ENCODE results near the gene ATF4.

The ATF4 gene

DNA sequence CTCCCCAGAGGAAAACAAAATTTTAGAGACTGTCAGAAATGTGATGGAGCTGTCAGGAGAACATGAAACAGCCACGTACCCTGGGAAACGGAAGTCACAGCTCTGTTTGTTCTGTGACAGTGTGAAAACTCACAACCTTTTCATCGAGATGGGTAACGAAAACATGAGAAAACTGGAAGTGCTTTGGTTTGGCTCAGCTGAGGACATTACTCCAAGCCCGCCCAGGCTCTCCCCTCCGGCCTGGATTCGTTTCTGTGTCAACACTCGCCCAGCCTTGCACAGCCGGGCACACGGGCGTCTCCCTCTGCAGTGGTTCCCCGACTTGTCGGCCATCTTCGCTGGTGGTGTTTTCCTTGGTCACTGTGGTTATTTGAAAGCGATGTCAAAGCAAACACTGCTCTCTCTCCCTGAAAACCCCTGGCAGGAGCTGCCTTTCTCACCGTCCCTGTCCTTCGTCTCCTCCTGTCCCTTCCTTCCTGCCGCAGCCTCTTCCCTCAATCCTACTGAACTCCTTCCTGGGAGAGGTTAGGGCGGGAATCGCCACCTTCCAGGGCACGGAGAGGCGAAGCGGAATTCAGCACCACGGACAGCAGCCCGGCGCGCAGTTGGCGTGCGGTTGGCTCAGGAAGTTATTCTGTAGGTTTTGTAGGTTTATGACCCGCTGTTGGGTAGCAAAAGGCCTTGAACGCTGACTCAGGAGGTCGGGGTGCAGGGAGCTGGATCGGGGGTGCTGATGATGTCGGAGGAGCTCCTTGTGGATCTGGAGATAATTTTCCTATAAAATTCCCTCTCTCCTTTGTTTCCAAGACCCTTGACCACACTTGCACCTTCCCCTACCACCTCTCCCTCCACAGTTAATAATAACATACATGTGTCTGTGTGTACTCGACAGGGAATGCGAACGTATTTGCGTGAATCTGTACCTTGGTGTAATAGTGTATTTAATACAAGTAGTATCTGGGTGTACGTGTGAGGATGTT is 25.3 kb downstream of the ATF4 start:
- DNase-seq (peak; percentile 56 to 59), ATAC-seq (peak; percentile 74)
- H3K9me3 Mint-ChIP-seq = no peaks in the 10 kb centered on the region
- peaks cover 26% of the 10 kb centered on the region for H3K4me1 Mint-ChIP-seq
- H3K27ac Mint-ChIP-seq = peak overlapping the region in 1 of 2 donors; percentile 68
- peak overlapping the region; percentile 68 to 82 for H3K4me3 Mint-ChIP-seq
- H3K27me3 Mint-ChIP-seq = peaks cover 62% of the 10 kb centered on the region

DNA sequence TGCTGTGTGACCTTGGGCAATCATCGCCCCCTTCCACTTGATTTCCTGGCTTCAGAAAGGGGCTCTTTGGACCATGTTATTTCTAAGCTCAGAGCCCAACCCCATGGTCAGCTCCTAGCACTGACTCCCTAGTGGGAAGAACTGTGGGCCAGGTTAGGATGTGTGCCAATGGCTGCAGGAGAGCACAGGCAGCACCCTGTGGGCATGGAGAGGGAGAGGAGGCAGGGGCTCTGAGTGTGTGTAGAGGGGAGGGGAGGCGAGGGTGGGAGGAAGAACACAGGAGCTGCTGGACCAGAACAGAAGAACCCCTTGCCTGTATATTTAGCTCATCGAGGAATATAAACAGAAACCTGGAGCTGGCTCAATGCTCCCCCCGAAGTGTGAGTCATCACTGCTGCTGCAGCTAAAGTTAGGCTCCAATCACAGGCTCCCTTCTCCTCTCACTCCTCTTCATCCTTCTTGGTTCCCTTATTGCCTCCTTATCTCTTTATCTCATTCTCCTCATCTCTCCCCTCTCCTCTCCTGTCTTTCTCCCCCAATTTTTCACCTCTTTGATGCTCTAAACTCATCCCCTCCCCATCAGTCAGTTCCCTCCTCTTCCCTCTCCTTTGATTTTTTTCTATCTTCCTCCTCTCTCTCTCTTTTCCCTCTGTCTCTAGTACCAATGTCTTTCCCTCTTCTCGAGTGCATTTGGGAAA is 26.7 kb downstream of the ATF4 start:
- Mint-ChIP-seq H3K27ac (no peak overlapping the region), H3K27me3 (peaks cover 76% of the 10 kb centered on the region), H3K4me3 (no peak overlapping the region), H3K9me3 (no peaks in the 10 kb centered on the region), H3K4me1 (peaks cover 26% of the 10 kb centered on the region)
- no peak for ATAC-seq
- DNase-seq = no peak

DNA sequence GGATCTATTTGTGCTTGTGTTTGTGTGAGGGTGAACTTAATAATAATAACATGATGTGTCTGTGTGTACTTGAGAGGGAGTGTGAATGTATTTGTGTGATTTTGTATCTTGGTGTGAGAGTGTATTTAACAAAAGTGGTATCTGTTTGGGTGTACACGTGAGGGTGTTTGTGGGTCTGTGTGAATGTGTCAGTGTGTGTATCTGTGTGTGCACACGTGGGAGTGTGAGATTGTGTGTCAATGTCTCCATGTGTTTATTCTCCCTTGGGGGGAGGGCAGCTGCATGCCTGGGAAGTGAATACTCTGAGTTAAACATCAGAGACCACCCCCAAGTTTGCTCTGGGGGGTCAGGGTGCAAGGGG is 27.2 kb downstream of the ATF4 start:
- DNase-seq = no peak
- H3K27me3 Mint-ChIP-seq = peaks cover 80% of the 10 kb centered on the region

DNA sequence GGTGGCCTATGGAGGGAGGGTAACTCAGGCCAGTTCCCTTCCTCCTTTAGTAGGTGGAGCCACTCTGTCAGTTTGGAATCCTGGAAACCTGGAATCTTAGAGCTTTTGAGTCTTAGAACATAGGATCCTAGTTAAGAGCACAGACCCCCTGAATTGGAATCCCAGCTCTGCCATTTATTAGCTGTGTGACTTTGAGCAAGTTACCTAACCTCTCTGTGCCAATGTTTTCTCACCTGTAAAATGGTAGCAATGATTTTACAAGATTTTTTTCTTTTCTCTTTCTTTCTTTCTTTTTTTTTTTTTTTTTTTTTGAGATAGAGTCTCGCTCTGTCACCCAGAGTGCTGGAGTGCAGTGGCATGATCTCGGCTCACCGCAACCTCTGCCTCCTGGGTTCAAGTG is 33.1 kb downstream of the ATF4 start:
- ATAC-seq (no peak), DNase-seq (no peak)
- H3K27ac Mint-ChIP-seq = no peak overlapping the region
- no peaks in the 10 kb centered on the region for H3K9me3 Mint-ChIP-seq
- no peak overlapping the region for H3K4me3 Mint-ChIP-seq
- peaks cover 8% of the 10 kb centered on the region for H3K4me1 Mint-ChIP-seq
- H3K27me3 Mint-ChIP-seq = peaks cover 80% of the 10 kb centered on the region

More for the DNA sequence above, 27.2 kb downstream of the ATF4 start:
- peaks cover 26% of the 10 kb centered on the region for H3K4me1 Mint-ChIP-seq
- no peaks in the 10 kb centered on the region for H3K9me3 Mint-ChIP-seq
- no peak overlapping the region for H3K27ac Mint-ChIP-seq
- ATAC-seq = no peak
- no peak overlapping the region for H3K4me3 Mint-ChIP-seq

DNA sequence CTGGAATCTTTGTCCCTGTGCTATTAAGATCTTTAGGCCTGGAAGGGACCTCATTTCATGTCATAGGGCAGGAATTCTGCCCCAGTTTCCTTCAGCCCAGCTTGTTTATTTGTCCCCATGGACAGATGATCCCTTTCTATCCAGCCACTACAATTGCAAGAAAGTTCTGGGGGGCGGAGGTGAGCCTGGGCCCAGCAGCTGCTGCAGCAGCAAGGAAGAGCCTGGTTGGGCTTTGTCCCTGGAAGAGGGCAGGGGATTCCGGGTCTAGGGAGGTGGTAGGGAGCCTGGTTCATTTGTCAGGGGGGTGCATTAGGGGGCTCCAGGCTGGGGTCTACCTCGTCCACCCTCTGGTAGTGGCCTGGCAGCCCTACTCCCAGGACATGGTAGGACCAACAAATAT is 33.8 kb downstream of the ATF4 start:
- no peaks in the 10 kb centered on the region for H3K9me3 Mint-ChIP-seq
- H3K27ac Mint-ChIP-seq = no peak overlapping the region
- DNase-seq = no peak
- peaks cover 86% of the 10 kb centered on the region for H3K27me3 Mint-ChIP-seq
- peaks cover 8% of the 10 kb centered on the region for H3K4me1 Mint-ChIP-seq
- no peak for ATAC-seq
- no peak overlapping the region for H3K4me3 Mint-ChIP-seq

DNA sequence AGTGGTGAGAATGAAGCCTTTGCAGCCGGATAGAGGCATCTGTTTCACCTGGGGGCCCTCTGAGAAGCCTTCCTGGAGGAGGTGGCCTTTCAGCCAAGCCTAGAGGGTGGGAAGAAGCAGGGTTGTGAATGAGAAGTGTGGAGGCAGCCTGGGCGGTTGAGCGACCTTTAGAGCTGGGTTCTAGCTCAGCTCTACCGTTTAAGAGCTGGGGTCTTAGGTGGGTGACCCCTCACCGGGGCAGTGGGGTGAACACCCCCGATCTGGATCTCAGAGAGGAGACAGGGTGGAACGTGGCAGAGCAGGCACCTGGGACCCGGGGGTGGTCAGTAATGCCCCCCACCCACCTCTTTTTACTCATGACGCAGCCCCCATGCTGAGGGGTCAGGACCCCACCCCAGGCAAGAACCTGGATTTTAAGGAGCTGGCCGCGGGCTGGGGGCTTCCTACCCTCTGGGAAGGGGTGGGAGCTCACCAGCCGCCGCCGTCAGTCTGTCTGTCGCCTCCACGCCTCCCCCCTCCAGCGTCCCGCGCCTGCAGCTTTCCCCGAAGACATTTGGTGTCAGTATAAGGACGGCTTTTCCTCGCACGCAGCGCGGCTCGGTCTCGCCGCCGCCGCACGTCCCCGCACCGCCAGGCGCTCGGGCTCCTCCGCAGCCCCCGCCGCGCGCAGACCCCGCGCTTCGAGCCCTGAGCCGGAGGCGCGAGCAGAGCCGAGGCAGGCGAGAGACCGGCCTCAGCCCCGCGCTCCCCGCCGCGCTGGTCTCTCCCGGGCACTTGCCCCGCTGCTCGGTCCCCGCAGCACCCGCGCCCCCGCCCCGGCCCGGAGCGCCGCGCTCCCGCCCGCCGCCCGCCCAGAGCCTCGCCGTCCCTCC is 36.8 kb downstream of the ATF4 start:
- peaks cover 8% of the 10 kb centered on the region for H3K4me1 Mint-ChIP-seq
- ATAC-seq (peak; percentile 71), DNase-seq (peak; percentile 30 to 31)
- peaks cover 70% of the 10 kb centered on the region for H3K27me3 Mint-ChIP-seq
- peak overlapping the region; percentile 43 to 61 for H3K4me3 Mint-ChIP-seq
- H3K9me3 Mint-ChIP-seq = no peaks in the 10 kb centered on the region
- no peak overlapping the region for H3K27ac Mint-ChIP-seq

DNA sequence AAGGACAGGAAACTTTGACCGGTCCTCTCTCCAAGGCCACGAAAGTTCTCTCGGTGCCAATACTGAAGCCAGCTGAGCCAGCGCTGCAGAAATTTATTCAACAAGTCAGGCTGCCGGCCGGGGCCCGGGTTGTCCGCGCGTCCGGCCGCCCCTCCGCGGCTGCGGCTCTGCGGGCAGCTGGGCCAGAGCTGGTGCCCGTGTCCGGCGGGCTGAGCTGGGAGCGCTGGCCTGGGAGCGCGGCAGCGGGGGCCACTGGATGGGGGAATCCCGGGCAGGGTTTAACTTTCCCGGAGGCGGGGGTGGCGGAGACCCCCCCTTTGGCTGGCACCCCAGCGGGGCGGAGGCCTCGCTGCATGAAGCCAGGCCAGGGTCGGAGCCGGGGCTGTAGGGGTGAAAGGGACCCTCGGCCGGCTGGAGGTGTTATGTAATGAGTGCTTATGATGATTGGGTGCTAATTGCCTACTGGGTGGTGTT is 37.9 kb downstream of the ATF4 start:
- H3K4me3 Mint-ChIP-seq = peak overlapping the region; percentile 66 to 72
- peaks cover 60% of the 10 kb centered on the region for H3K27me3 Mint-ChIP-seq
- no peak for DNase-seq
- no peak for ATAC-seq
- peak overlapping the region in 1 of 2 donors; percentile 32 for H3K27ac Mint-ChIP-seq
- H3K9me3 Mint-ChIP-seq = no peaks in the 10 kb centered on the region
- peaks cover 8% of the 10 kb centered on the region for H3K4me1 Mint-ChIP-seq

DNA sequence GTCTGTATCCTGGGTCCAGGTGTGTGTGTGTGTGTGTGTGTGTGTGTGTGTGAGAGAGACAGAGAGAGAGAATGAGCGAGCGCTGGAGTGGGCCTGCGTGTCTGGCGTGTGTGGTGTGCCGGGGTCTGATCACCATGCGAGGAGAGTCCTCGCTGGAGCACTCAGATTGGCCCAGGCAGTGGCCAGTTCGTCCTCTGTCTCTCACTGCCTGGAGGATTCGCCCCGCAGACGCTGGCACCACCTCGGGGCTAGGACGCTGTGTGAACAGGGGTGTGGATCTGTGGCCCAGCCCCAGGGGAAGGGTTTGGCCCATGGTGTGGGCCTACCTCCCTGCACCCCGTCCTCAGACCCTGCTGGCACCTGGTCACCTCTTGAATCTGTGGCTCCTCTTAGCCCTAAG is 38.6 kb downstream of the ATF4 start:
- DNase-seq = no peak
- Mint-ChIP-seq H3K4me1 (peaks cover 8% of the 10 kb centered on the region), H3K27ac (no peak overlapping the region), H3K27me3 (peaks cover 59% of the 10 kb centered on the region), H3K9me3 (no peaks in the 10 kb centered on the region), H3K4me3 (no peak overlapping the region)
- ATAC-seq = no peak

DNA sequence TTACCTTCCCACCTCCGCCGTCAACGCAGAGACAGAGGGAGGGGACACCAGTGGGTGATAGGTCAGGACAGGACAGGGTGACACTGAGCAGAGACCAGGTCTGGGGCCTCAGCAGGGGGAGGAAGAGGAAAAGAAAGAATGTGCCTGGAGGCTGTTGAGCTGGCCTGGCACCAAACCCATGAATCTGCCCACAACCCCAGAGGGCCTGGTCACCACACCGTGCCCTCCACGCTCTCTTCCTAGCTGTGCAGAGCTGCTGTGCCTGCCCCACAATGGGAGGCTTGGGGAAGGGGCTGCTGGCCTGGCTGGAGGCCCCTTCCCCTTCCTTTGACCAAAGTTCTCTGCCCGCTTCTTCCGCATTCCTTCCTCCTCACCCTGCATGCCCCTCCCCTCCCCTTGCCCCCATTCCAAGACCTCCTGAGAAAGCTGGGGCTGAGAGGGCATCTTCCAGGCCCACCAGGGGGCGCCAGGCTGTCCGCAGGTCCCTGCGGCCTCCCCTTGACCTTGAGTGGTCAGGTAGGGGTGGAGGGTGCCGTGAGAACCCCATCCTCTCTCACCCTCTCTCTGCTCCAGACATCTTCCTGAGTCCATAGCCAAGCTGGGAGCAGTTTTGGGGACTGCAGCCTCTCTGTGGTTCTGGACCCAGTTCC is 39.2 kb downstream of the ATF4 start:
- Mint-ChIP-seq H3K4me3 (no peak overlapping the region), H3K9me3 (no peaks in the 10 kb centered on the region), H3K27me3 (peaks cover 55% of the 10 kb centered on the region), H3K27ac (no peak overlapping the region), H3K4me1 (peaks cover 8% of the 10 kb centered on the region)
- ATAC-seq (no peak), DNase-seq (no peak)

DNA sequence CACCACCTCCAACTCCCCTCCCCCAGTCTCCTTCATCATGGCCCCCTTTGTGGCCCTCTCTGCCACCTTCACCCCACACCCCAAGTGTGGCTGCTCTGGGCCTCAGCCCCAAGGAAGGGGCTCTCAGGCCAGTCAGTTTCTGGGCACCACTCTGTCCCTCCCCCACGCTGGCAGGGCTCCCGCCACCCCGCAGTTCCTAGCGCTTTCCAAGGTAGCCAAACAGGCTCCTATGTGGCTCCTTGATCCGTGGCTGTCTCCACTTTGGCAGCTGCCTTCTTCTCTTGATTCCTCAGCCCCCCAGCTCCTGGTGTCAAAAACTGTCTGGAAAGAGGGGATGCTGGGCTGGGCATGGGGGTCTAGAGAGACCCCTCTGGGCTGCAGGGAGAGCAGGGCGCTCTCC is 39.8 kb downstream of the ATF4 start:
- peaks cover 8% of the 10 kb centered on the region for H3K4me1 Mint-ChIP-seq
- H3K27ac Mint-ChIP-seq = no peak overlapping the region
- peaks cover 0 to 1% of the 10 kb centered on the region in 2 donors for H3K9me3 Mint-ChIP-seq
- H3K27me3 Mint-ChIP-seq = peaks cover 49% of the 10 kb centered on the region
- H3K4me3 Mint-ChIP-seq = no peak overlapping the region
- ATAC-seq (no peak), DNase-seq (no peak)

DNA sequence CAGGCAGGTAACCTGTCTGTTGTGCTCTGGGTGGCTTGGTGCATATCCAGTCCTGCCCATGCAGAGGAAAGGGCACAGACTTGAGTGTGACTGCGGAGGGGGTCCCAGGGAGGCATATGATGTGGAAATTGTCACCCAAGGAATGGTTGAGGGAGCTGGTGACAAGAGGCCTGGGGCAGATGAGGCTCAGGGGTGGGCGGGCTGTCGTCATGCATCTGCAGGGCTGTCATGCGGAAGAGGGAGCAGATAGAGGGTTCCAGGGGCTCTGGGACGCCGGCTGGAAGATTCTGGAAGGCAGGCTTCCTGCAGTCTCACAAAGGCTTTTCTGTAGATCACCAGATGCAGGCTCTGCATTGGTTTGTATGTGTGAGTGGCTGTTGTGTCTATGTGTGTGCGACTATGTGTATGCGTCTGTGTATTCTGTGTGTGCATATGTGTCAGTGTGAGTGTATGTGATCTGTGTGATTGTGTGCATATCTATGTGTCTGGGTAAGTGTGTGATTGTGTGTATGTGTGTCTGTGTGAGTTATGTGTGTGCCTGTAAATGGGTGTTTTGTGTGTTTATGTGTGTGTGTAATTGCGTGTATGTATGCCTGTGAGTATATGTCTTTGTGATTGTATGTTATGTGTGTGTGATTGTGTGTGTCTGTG is 42.6 kb downstream of the ATF4 start:
- no peak overlapping the region for H3K4me3 Mint-ChIP-seq
- no peak overlapping the region for H3K27ac Mint-ChIP-seq
- peaks cover 14% of the 10 kb centered on the region for H3K4me1 Mint-ChIP-seq
- ATAC-seq = no peak
- DNase-seq = no peak
- peaks cover 9 to 12% of the 10 kb centered on the region in 2 donors for H3K9me3 Mint-ChIP-seq
- H3K27me3 Mint-ChIP-seq = peaks cover 24% of the 10 kb centered on the region

DNA sequence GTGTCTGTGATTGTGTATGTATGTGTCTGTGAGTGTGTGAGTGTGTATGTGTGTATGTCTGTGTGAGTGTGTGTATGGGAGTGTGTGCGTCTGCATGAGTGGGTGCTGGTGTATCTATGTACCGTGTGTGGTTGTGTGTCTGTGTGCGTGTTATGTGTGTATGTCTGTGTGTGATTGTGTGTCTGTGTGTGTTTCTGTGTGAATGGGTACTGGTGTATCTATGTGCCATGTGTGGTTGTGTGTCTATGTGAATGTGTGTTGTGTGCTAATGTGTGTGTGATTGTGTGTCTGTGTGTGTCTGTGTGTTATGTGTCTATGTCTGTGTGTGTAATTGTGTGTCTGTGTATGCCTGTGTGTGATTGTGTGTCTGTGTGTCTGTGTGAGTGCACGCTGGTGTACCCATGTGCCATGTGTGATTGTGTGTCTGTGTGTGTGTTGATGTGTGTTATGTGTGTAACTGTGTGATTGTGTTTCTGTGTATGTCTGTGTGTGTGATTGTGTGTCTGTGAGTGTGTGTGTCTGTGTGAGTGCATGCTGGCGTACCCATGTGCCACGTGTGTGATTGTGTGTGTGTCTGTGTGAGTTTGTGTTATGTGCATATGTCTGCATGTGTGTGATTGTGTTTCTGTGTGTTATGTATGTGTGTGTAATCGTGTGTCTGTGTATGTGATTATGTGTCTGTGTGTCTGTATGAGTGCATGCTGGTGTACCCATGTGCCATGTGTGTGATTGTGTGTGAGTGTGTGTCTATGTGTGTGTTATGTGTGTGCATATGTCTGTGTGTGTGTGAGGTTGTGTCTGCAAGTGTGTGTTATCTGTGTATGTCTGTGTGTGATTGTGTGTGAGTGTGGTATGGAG is 43.4 kb downstream of the ATF4 start:
- DNase-seq (no peak), ATAC-seq (no peak)
- no peak overlapping the region for H3K27ac Mint-ChIP-seq
- H3K27me3 Mint-ChIP-seq = peaks cover 15% of the 10 kb centered on the region
- H3K4me3 Mint-ChIP-seq = no peak overlapping the region
- peaks cover 15% of the 10 kb centered on the region for H3K4me1 Mint-ChIP-seq
- peaks cover 9 to 12% of the 10 kb centered on the region in 2 donors for H3K9me3 Mint-ChIP-seq

DNA sequence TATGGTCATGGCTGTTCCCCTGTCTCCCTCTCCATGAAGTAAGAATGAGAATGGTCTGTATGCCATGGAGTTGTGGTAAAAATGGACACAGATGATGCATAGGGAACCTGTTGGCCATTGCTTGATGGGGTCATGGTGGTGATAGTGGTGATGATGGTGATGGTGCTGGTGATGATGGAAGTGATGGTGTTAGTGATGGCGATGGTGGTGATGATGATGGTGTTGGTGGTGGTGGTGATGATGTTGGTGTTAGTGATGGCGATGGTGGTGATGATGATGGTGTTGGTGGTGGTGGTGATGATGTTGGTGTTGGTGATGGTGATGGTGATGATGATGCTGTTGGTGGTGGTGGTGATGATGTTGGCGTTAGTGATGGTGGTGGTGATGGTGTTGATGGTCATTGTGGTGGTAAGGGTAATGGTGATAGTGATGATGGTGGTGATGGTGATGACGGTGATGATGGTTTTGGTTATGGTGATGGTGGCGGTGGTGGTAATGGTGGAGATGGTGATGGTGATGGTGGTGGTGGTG is 45.1 kb downstream of the ATF4 start:
- ATAC-seq = no peak
- H3K9me3 Mint-ChIP-seq = peaks cover 9 to 12% of the 10 kb centered on the region in 2 donors
- H3K27ac Mint-ChIP-seq = no peak overlapping the region
- H3K4me3 Mint-ChIP-seq = no peak overlapping the region
- H3K4me1 Mint-ChIP-seq = peaks cover 15% of the 10 kb centered on the region
- H3K27me3 Mint-ChIP-seq = peaks cover 4% of the 10 kb centered on the region
- DNase-seq = no peak
